K562 (cell line): ENCODE results near the gene RGS12. TPM values are rescaled to one million over a fixed set of nuclear protein-coding genes. Genes with fewer than 3 reads are reported as not detected.

ENCODE experiments used
- AFF4 ChIP-seq: sonication (generic); formaldehyde crosslinking; IDR thresholded peaks from 2 replicates; pipeline ENCODE4 v1.8.0; 2023; ENCODE audit warnings: mild to moderate bottlenecking, missing genetic modification reagents
- CREB3 ChIP-seq: fragments of 450-650 bp; conservative IDR thresholded peaks from 2 replicates; pipeline ENCODE4 v1.6.1; 2016; ENCODE audit warnings: missing genetic modification characterization, low read depth, mild to moderate bottlenecking, missing compliant biosample characterization, moderate library complexity
- GABPB2 ChIP-seq: fragments of 250-450 bp; sonication (Bioruptor Pico); conservative IDR thresholded peaks from 2 replicates; pipeline ENCODE4 v1.5.1; 2021; ENCODE audit warnings: mild to moderate bottlenecking
- HDAC8 ChIP-seq: fragments of 450-650 bp; IDR thresholded peaks from 2 replicates; pipeline ENCODE4 v1.6.1; 2016; ENCODE audit warnings: mild to moderate bottlenecking, missing genetic modification characterization, moderate library complexity, missing compliant biosample characterization
- JUND ChIP-seq, 2 experiments: IDR thresholded peaks; 2 replicates in 1 of 2; 3 replicates in 1 of 2; pipeline ENCODE4 v1.6.1; 2011; ENCODE audit warnings: borderline replicate concordance in 2 of 2, low read depth in 2 of 2, low read length in 2 of 2, improper control_type of control experiment in 1 of 2, missing biosample characterization in 1 of 2, missing genetic modification characterization in 1 of 2, missing genetic modification reagents in 1 of 2
- POLR2AphosphoS5 ChIP-seq: IDR thresholded peaks from 2 replicates; pipeline ENCODE4 v1.6.1; 2011; ENCODE audit warnings: mild to moderate bottlenecking, low read depth, low read length, moderate library complexity; ENCODE audit not compliant: control insufficient read depth, insufficient read depth
- PRDM10 ChIP-seq: fragments of 450-650 bp; IDR thresholded peaks from 2 replicates; pipeline ENCODE4 v1.6.1; 2018; ENCODE audit not compliant: partially characterized antibody
- STAT6 ChIP-seq: sonication (generic); formaldehyde crosslinking; IDR thresholded peaks from 2 replicates; pipeline ENCODE4 v1.8.1; 2023; ENCODE audit warnings: mild to moderate bottlenecking, missing genetic modification reagents
- TCF15 ChIP-seq: fragments of 250-450 bp; sonication (Bioruptor Pico); IDR thresholded peaks from 2 replicates; pipeline ENCODE4 v1.8.0; 2022; ENCODE audit warnings: moderate library complexity, mild to moderate bottlenecking, inconsistent platforms
- ZBTB43 ChIP-seq: sonication (generic); formaldehyde crosslinking; IDR thresholded peaks from 2 replicates; pipeline ENCODE4 v1.8.0; 2023; ENCODE audit warnings: mild to moderate bottlenecking, missing genetic modification reagents
- ZNF324 ChIP-seq: fragments of 250-450 bp; sonication (Bioruptor Pico); IDR thresholded peaks from 2 replicates; pipeline ENCODE4 v1.4.0; 2020; ENCODE audit warnings: mild to moderate bottlenecking
- ZNF354B ChIP-seq: fragments of 250-450 bp; sonication (Bioruptor Pico); IDR thresholded peaks from 2 replicates; pipeline ENCODE4 v1.4.0; 2020
- polyA plus RNA-seq, 8 experiments: library from polyadenylated mRNA; depleted of rRNA in 4 of 8; stranded (reverse) in 5 of 8; unstranded in 3 of 8; fragments of >200 nt; fragmentation: Nextera tagmentation in 2 of 8; fragmentation: Illumina TruSeq in 1 of 8; extraction: Ambion mirVana in 2 of 8; extraction: Trizol in 1 of 8; gene quantifications; 2 replicates each; pipeline versions ENCODE4 v1.2.1 to v1.2.3, GENCODE V29; 2011 to 2014; ENCODE audit warnings: inconsistent platforms in 1 of 8, missing spikeins in 1 of 8
- total RNA-seq, 7 experiments: library from RNA; depleted of rRNA in 6 of 7; stranded (reverse); fragments of >200 nt in 6 of 7; fragmentation: Illumina TruSeq in 2 of 7; extraction: Trizol in 2 of 7; gene quantifications; 2 replicates each; pipeline versions ENCODE4 v1.2.1 to v1.2.3, GENCODE V29; 2011 to 2021; ENCODE audit warnings: low replicate concordance in 1 of 7

The RGS12 gene
- total and polyA plus RNA-seq, 9 of the 15 experiments (the other 6 are each of a cell fraction or from before 2014, with no cell fraction given), result 0.30 to 8.8 (median 5.5) TPM

GRCh38 chr4:3305610-3306371, 13.0 kb downstream of the RGS12 start (continued):
- TF ChIP-seq STAT6 (CRISPR knock-in tag), result no peak
- no peak for TF ChIP-seq AFF4
- TF ChIP-seq CREB3 (tag), result no peak
- TF ChIP-seq POLR2AphosphoS5, result no peak
- TF ChIP-seq TCF15 (CRISPR knock-in tag), result no peak
- no peak for TF ChIP-seq ZNF354B (CRISPR knock-in tag)
- TF ChIP-seq ZNF324, result no peak
- TF ChIP-seq PRDM10, result no peak
- peak; percentile 86 for TF ChIP-seq JUND (IDR thresholded peaks at IDR 0.05; ENCODE audit: borderline replicate concordance, low read depth, low read length)
- TF ChIP-seq JUND (tag; IDR thresholded peaks at IDR 0.05; ENCODE audit: borderline replicate concordance, low read depth, low read length), result peak; percentile 86; the same call in 2 of the 3 replicates
- no peak for TF ChIP-seq ZBTB43 (CRISPR knock-in tag)
- no peak for TF ChIP-seq GABPB2 (CRISPR knock-in tag)
- TF ChIP-seq HDAC8 (tag), result no peak
